GM21367 (cell line): ENCODE results near the gene FARP1.
"Not testable (repeated sequence)": the region's sequence is repeated elsewhere in the genome, so short reads cannot be mapped to it uniquely, and the experiment has no call there.

Source experiments
- ATAC-seq: cut with Tn5 transposase; IDR thresholded peaks from one replicate; pipeline ENCODE4 v1.9.1; 2021; ENCODE audit not compliant: unreplicated experiment

Gene FARP1

GRCh38 chr13:98352226-98352625 lies 209.3 kb downstream of the FARP1 start:
- ATAC-seq = no peak

GRCh38 chr13:98353750-98354149 lies 210.9 kb downstream of the FARP1 start:
- no peak for ATAC-seq

GRCh38 chr13:98358937-98359336 lies 216.0 kb downstream of the FARP1 start:
- no peak for ATAC-seq

- ATAC-seq = no peak
Observed at GRCh38 chr13:98360545-98360944, 217.7 kb downstream of the FARP1 start.

- no peak for ATAC-seq
Observed at GRCh38 chr13:98363326-98363725, 220.4 kb downstream of the FARP1 start.

- no peak for ATAC-seq
Observed at GRCh38 chr13:98364179-98364578, 221.3 kb downstream of the FARP1 start.

GRCh38 chr13:98364647-98365046 lies 221.8 kb downstream of the FARP1 start:
- ATAC-seq = no peak

GRCh38 chr13:98365302-98365701 lies 222.4 kb downstream of the FARP1 start:
- ATAC-seq = no peak

- ATAC-seq = no peak
Observed at GRCh38 chr13:98366010-98366409, 223.1 kb downstream of the FARP1 start.

- no peak for ATAC-seq
Observed at GRCh38 chr13:98366443-98366842, 223.5 kb downstream of the FARP1 start.

- no peak for ATAC-seq
Observed at GRCh38 chr13:98366959-98367358, 224.1 kb downstream of the FARP1 start.

- ATAC-seq = no peak
Observed at GRCh38 chr13:98368019-98368418, 225.1 kb downstream of the FARP1 start.

GRCh38 chr13:98369520-98369919 lies 226.6 kb downstream of the FARP1 start:
- ATAC-seq = not testable (repeated sequence)

- ATAC-seq = no peak
Observed at GRCh38 chr13:98370261-98370660, 227.4 kb downstream of the FARP1 start.

- no peak for ATAC-seq
Observed at GRCh38 chr13:98370806-98371515, 228.1 kb downstream of the FARP1 start.

- no peak for ATAC-seq
Observed at GRCh38 chr13:98371516-98372023, 228.7 kb downstream of the FARP1 start.

GRCh38 chr13:98372876-98373275 lies 230.0 kb downstream of the FARP1 start:
- ATAC-seq = no peak

- ATAC-seq = no peak
Observed at GRCh38 chr13:98374750-98375149, 231.9 kb downstream of the FARP1 start.

GRCh38 chr13:98377635-98378378 lies 234.9 kb downstream of the FARP1 start:
- ATAC-seq = no peak

- ATAC-seq = no peak
Observed at GRCh38 chr13:98384739-98385138, 241.8 kb downstream of the FARP1 start.

- ATAC-seq = no peak
Observed at GRCh38 chr13:98385606-98386005, 242.7 kb downstream of the FARP1 start.

GRCh38 chr13:98386637-98387036 lies 243.7 kb downstream of the FARP1 start:
- ATAC-seq = no peak
